ENCODE results near the gene KIAA1217. TPM values are rescaled to one million over a fixed set of nuclear protein-coding genes. Genes with fewer than 3 reads are reported as not detected.

Gene KIAA1217
- total and polyA plus RNA-seq, 2 experiments from 2014 or later = 5.4 to 8.1 TPM

GRCh38 chr10:24451325-24451820, 242.4 kb downstream of the KIAA1217 start:
- DNase-seq = no peak
- peaks cover 13% of the 10 kb centered on the region; the same call in 1 of the 2 replicates for H3K79me2 ChIP-seq (ENCODE audit: insufficient read depth)
- H3K27ac ChIP-seq = no peak overlapping the region
- no peak overlapping the region for H3K4me2 ChIP-seq (ENCODE audit: unreplicated experiment)
- H3F3A ChIP-seq (ENCODE audit: insufficient read depth) = peaks cover 61% of the 10 kb centered on the region
- H3K27me3 ChIP-seq (replicated peaks; ENCODE audit: insufficient read depth) = no peaks in the 10 kb centered on the region
- peaks cover 78% of the 10 kb centered on the region for H3K4me1 ChIP-seq (ENCODE audit: insufficient read depth)
- no peak for TF ChIP-seq EZH2phosphoT487 (IDR thresholded peaks at IDR 0.05; ENCODE audit: insufficient read depth, low read depth)
- no peak for TF ChIP-seq EZH2 (IDR thresholded peaks at IDR 0.05; ENCODE audit: insufficient read depth, poor library complexity, severe bottlenecking)
- WGBS, 2 experiments (ENCODE audit: low coverage in 1 of 2, low lambda C conversion rate in 2 of 2, missing lambda C conversion rate in 2 of 2) = 97 to 100% methylated on average over 4 of the region's 4 CpGs
- no peaks in the 10 kb centered on the region for H3K9me2 ChIP-seq (ENCODE audit: insufficient read depth)
- H3K36me3 ChIP-seq (ENCODE audit: low read depth) = no peaks in the 10 kb centered on the region
- no peak overlapping the region for H3K9ac ChIP-seq
- H3K9me3 ChIP-seq (ENCODE audit: low read depth) = no peaks in the 10 kb centered on the region
- in situ Hi-C loops (cut with MboI) = no loop called here
- H4K20me1 ChIP-seq (ENCODE audit: insufficient read depth) = no peaks in the 10 kb centered on the region
- 0 out of 2 replicates have a peak overlapping the region, but pooled peaks have one; percentile 11 for H2AFZ ChIP-seq
- H3K4me3 ChIP-seq = peak overlapping the region; percentile 57; the same call in 1 of the 2 replicates

GRCh38 chr10:24452030-24452429, 243.1 kb downstream of the KIAA1217 start:
- 91 to 96% methylated on average over 8 of the region's 8 CpGs for WGBS, 2 experiments (ENCODE audit: low coverage in 1 of 2, low lambda C conversion rate in 2 of 2, missing lambda C conversion rate in 2 of 2)
- H4K20me1 ChIP-seq (ENCODE audit: insufficient read depth) = no peaks in the 10 kb centered on the region
- no peak for TF ChIP-seq EZH2phosphoT487 (IDR thresholded peaks at IDR 0.05; ENCODE audit: insufficient read depth, low read depth)
- no peak for TF ChIP-seq EZH2 (IDR thresholded peaks at IDR 0.05; ENCODE audit: insufficient read depth, poor library complexity, severe bottlenecking)
- peaks cover 77% of the 10 kb centered on the region for H3K4me1 ChIP-seq (ENCODE audit: insufficient read depth)
- no peak overlapping the region for H3K9ac ChIP-seq
- H3K27ac ChIP-seq = no peak overlapping the region
- no peak overlapping the region for H3K4me2 ChIP-seq (ENCODE audit: unreplicated experiment)
- H3K9me2 ChIP-seq (ENCODE audit: insufficient read depth) = no peaks in the 10 kb centered on the region
- no peaks in the 10 kb centered on the region for H3K36me3 ChIP-seq (ENCODE audit: low read depth)
- in situ Hi-C loops (cut with MboI) = no loop called here
- H3K79me2 ChIP-seq (ENCODE audit: insufficient read depth) = peaks cover 13% of the 10 kb centered on the region; the same call in 1 of the 2 replicates
- no peak overlapping the region for H2AFZ ChIP-seq
- H3K27me3 ChIP-seq (replicated peaks; ENCODE audit: insufficient read depth) = no peaks in the 10 kb centered on the region
- H3F3A ChIP-seq (ENCODE audit: insufficient read depth) = peaks cover 64% of the 10 kb centered on the region
- H3K9me3 ChIP-seq (ENCODE audit: low read depth) = no peaks in the 10 kb centered on the region
- H3K4me3 ChIP-seq = no peak overlapping the region
- no peak for DNase-seq

DNA sequence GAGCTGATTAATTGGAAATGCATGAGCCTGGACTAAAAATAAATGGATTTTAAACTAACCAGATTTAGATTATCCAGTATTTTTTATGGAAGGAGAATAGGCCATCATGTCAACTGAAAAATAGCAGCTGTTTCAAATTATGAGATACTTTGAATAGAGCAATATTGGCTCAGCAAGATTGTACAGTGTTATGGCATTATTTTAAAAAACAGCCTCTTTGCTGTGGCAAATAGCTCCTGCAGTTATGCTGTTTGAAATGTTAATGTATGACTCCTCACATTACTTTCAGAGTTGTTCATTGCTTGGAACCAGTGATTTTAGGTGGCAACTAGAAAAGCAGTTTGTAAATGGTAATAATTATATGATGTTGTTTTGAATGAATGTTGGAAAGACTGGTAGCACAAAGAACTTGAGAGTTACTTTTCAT, 244.5 kb downstream of the KIAA1217 start:
- Histone ChIP-seq H3K9me3 (ENCODE audit: low read depth) (no peaks in the 10 kb centered on the region), H4K20me1 (ENCODE audit: insufficient read depth) (no peaks in the 10 kb centered on the region), H3K9ac (peak overlapping the region; percentile 50), H2AFZ (peak overlapping the region; percentile 54), H3K4me2 (ENCODE audit: unreplicated experiment) (peak overlapping the region; percentile 73), H3K36me3 (ENCODE audit: low read depth) (no peaks in the 10 kb centered on the region), H3F3A (ENCODE audit: insufficient read depth) (peaks cover 59% of the 10 kb centered on the region), H3K79me2 (ENCODE audit: insufficient read depth) (peaks cover 13% of the 10 kb centered on the region; the same call in 1 of the 2 replicates), H3K4me1 (ENCODE audit: insufficient read depth) (peaks cover 73% of the 10 kb centered on the region), H3K4me3 (peak overlapping the region; percentile 23; the same call in 1 of the 2 replicates), H3K27me3 (replicated peaks; ENCODE audit: insufficient read depth) (no peaks in the 10 kb centered on the region), H3K27ac (peak overlapping the region; percentile 78), H3K9me2 (ENCODE audit: insufficient read depth) (no peaks in the 10 kb centered on the region)
- in situ Hi-C loops (cut with MboI) = no loop called here
- peak; percentile 81 for DNase-seq
- TF ChIP-seq EZH2phosphoT487 (IDR thresholded peaks at IDR 0.05; ENCODE audit: insufficient read depth, low read depth) (0 out of 2 replicates have a peak, but pooled peaks have one; percentile 61), EZH2 (IDR thresholded peaks at IDR 0.05; ENCODE audit: insufficient read depth, poor library complexity, severe bottlenecking) (no peak)

GRCh38 chr10:24453973-24454372, 245.0 kb downstream of the KIAA1217 start:
- H3K4me1 ChIP-seq (ENCODE audit: insufficient read depth) = peaks cover 68% of the 10 kb centered on the region
- in situ Hi-C loops (cut with MboI) = no loop called here
- peak overlapping the region; percentile 23; the same call in 1 of the 2 replicates for H3K4me3 ChIP-seq

More at GRCh38 chr10:24453973-24454372, 245.0 kb downstream of the KIAA1217 start:
- peak overlapping the region; percentile 73 for H3K4me2 ChIP-seq (ENCODE audit: unreplicated experiment)
- 36 to 37% methylated on average over 4 of the region's 4 CpGs for WGBS, 2 experiments (ENCODE audit: low coverage in 1 of 2, low lambda C conversion rate in 2 of 2, missing lambda C conversion rate in 2 of 2)
- peaks cover 13% of the 10 kb centered on the region; the same call in 1 of the 2 replicates for H3K79me2 ChIP-seq (ENCODE audit: insufficient read depth)
- H3K9me2 ChIP-seq (ENCODE audit: insufficient read depth) = no peaks in the 10 kb centered on the region
- DNase-seq = no peak
- TF ChIP-seq EZH2phosphoT487 (IDR thresholded peaks at IDR 0.05; ENCODE audit: insufficient read depth, low read depth) = no peak
- TF ChIP-seq EZH2 (IDR thresholded peaks at IDR 0.05; ENCODE audit: insufficient read depth, poor library complexity, severe bottlenecking) = no peak
- 0 out of 2 replicates have a peak overlapping the region, but pooled peaks have one; percentile 54 for H2AFZ ChIP-seq
- H4K20me1 ChIP-seq (ENCODE audit: insufficient read depth) = no peaks in the 10 kb centered on the region
- H3F3A ChIP-seq (ENCODE audit: insufficient read depth) = peaks cover 54% of the 10 kb centered on the region
- no peaks in the 10 kb centered on the region for H3K36me3 ChIP-seq (ENCODE audit: low read depth)
- no peaks in the 10 kb centered on the region for H3K27me3 ChIP-seq (replicated peaks; ENCODE audit: insufficient read depth)
- H3K9ac ChIP-seq = peak overlapping the region; percentile 50
- peak overlapping the region; percentile 78 for H3K27ac ChIP-seq
- H3K9me3 ChIP-seq (ENCODE audit: low read depth) = no peaks in the 10 kb centered on the region

Data from GM23248 (cell line).